Kidney (tissue), 14 donors: Measurements from ENCODE around the gene RBM17. TPM values are rescaled to one million over a fixed set of nuclear protein-coding genes. Genes with fewer than 3 reads are reported as not detected.

Experiments used
- DNase-seq, 5 donors: peaks; one replicate each; pipeline ENCODE4 v3.0.0-alpha.2; 2013 to 2020
- FAIRE-seq: peaks from 2 replicates; lab custom pipeline; 2012; peaks lifted over from hg19 to GRCh38; lab: Jason Lieb, UNC
- H3K27ac ChIP-seq, 2 donors: one replicate each; pipeline ENCODE4 v1.7.0; 2013; ENCODE audit warnings: low read depth in 2 of 2, low read length in 2 of 2, inconsistent platforms in 1 of 2
- H3K27me3 ChIP-seq: one replicate; pipeline ENCODE4 v1.7.1; 2013; ENCODE audit warnings: low read length, inconsistent platforms; ENCODE audit not compliant: control insufficient read depth, insufficient read depth
- H3K36me3 ChIP-seq, 3 donors: one replicate each; pipeline versions ENCODE4 v1.7.0 to v1.7.1; 2013; ENCODE audit warnings: low read length in 3 of 3, control low read depth in 1 of 3, inconsistent platforms in 1 of 3; ENCODE audit not compliant: insufficient read depth in 3 of 3, control insufficient read depth in 2 of 3
- H3K4me1 ChIP-seq, 3 donors: one replicate each; pipeline versions ENCODE4 v1.7.0 to v1.7.1; 2013; ENCODE audit warnings: low read length in 3 of 3, inconsistent platforms in 1 of 3, low read depth in 1 of 3; ENCODE audit not compliant: control insufficient read depth in 2 of 3, insufficient read depth in 2 of 3
- H3K4me3 ChIP-seq, 3 donors: one replicate each; pipeline versions ENCODE4 v1.7.0 to v1.8.1; 2013; ENCODE audit warnings: low read length in 3 of 3, control low read depth in 1 of 3, inconsistent platforms in 1 of 3
- H3K9ac ChIP-seq, 3 donors: one replicate each; pipeline versions ENCODE4 v1.7.0 to v1.7.1; 2013; ENCODE audit warnings: low read length in 3 of 3, control low read depth in 1 of 3, inconsistent platforms in 1 of 3
- H3K9me3 ChIP-seq, 3 donors: one replicate each; pipeline versions ENCODE4 v1.7.0 to v1.7.1; 2013; ENCODE audit warnings: low read length in 3 of 3, control low read depth in 1 of 3, inconsistent platforms in 1 of 3; ENCODE audit not compliant: control insufficient read depth in 2 of 3, insufficient read depth in 1 of 3
- CTCF ChIP-seq: IDR thresholded peaks from 3 replicates; pipeline ENCODE4 v1.5.1; 2012; ENCODE audit warnings: mild to moderate bottlenecking, moderate library complexity, borderline replicate concordance; ENCODE audit not compliant: insufficient read depth; ENCODE audit errors: extremely low read depth
- intact Hi-C: fragments of 100-400 bp; cut with DNase I; formaldehyde crosslinking; loops from one replicate; pipeline ENCODE4 v1.11.1; 2022
- polyA plus RNA-seq: library from polyadenylated mRNA; stranded (reverse); fragments of 350-450 nt; fragmentation: Illumina TruSeq; extraction: RNeasy Lipid Tissue Mini Kit (QIAGEN cat#74804); gene quantifications from one replicate; pipeline ENCODE4 v1.2.3, GENCODE V29; 2014; ENCODE audit warnings: low read depth, low replicate concordance; ENCODE audit not compliant: insufficient read depth
- total RNA-seq: library from RNA; stranded (reverse); fragmentation: NEBNext Ultra II Directional; extraction: Animal tissue kit (Norgen Biotek cat#: 25700); gene quantifications from one replicate; pipeline ENCODE4 v1.2.1, GENCODE V29; 2021
- donor health status: control.
- donor health status: control.
- donor health status: control.
- donor health status: control.
- donor health status: control.
- donor health status: DM: yes; HTN: yes; CAD: no.
- donor health status: Normal renal cell carcinoma (clear cell type).

Gene RBM17
- total and polyA plus RNA-seq, 2 donors from 2014 or later = 46.4 to 91.9 TPM

GRCh38 chr10:6097063-6097462 is 8.2 kb downstream of the RBM17 start:
- no peak for FAIRE-seq
- intact Hi-C loops = no loop called here
- TF ChIP-seq CTCF = no peak
- H3K36me3 ChIP-seq = peaks cover 2 to 8% (median 2%) of the 10 kb centered on the region in 3 donors
- H3K9ac ChIP-seq = no peak overlapping the region
- H3K4me1 ChIP-seq = no peaks in the 10 kb centered on the region
- no peak overlapping the region for H3K27ac ChIP-seq
- no peaks in the 10 kb centered on the region for H3K9me3 ChIP-seq
- DNase-seq = no peak
- H3K4me3 ChIP-seq = no peak overlapping the region
- H3K27me3 ChIP-seq = no peaks in the 10 kb centered on the region

- Histone ChIP-seq H3K9me3 (no peaks in the 10 kb centered on the region), H3K27me3 (no peaks in the 10 kb centered on the region), H3K4me3 (no peak overlapping the region), H3K27ac (no peak overlapping the region), H3K36me3 (peaks cover 2 to 8% (median 2%) of the 10 kb centered on the region in 3 donors), H3K9ac (no peak overlapping the region), H3K4me1 (no peaks in the 10 kb centered on the region)
- intact Hi-C loops = no loop called here
- DNase-seq (no peak), FAIRE-seq (no peak)
- TF ChIP-seq CTCF = no peak
Measured at GRCh38 chr10:6098156-6098555, 9.3 kb downstream of the RBM17 start.

GRCh38 chr10:6100370-6100769 is 11.5 kb downstream of the RBM17 start:
- H3K4me1 ChIP-seq = no peaks in the 10 kb centered on the region
- no peak for TF ChIP-seq CTCF

GRCh38 chr10:6101181-6101580 is 12.3 kb downstream of the RBM17 start:
- Histone ChIP-seq H3K36me3 (peaks cover 2 to 13% (median 4%) of the 10 kb centered on the region in 3 donors), H3K4me1 (no peaks in the 10 kb centered on the region), H3K4me3 (no peak overlapping the region), H3K9me3 (no peaks in the 10 kb centered on the region), H3K27me3 (no peaks in the 10 kb centered on the region), H3K27ac (no peak overlapping the region), H3K9ac (no peak overlapping the region)
- TF ChIP-seq CTCF = no peak
- intact Hi-C loops = no loop called here
- FAIRE-seq (no peak), DNase-seq (peak in 3 of 5 donors; percentile 49 to 69 (median 66))

More at GRCh38 chr10:6100370-6100769, 11.5 kb downstream of the RBM17 start:
- H3K4me3 ChIP-seq = no peak overlapping the region
- H3K9me3 ChIP-seq = no peaks in the 10 kb centered on the region
- no peak overlapping the region for H3K9ac ChIP-seq
- peaks cover 2 to 8% (median 2%) of the 10 kb centered on the region in 3 donors for H3K36me3 ChIP-seq
- no peaks in the 10 kb centered on the region for H3K27me3 ChIP-seq
- no peak overlapping the region for H3K27ac ChIP-seq
- intact Hi-C loops = no loop called here
- DNase-seq = no peak
- no peak for FAIRE-seq
